GM12878 (cell line): Measurements from ENCODE around the gene BAG1. TPM values are rescaled to one million over a fixed set of nuclear protein-coding genes. Genes with fewer than 3 reads are reported as not detected.

Experiments
- BMI1 ChIP-seq: fragments of 450-650 bp; IDR thresholded peaks from 2 replicates; pipeline ENCODE4 v1.6.1; 2016; ENCODE audit warnings: mild to moderate bottlenecking, moderate library complexity, borderline replicate concordance
- FOXM1 ChIP-seq: IDR thresholded peaks from 2 replicates; pipeline ENCODE4 v1.6.1; 2012; ENCODE audit warnings: low read depth, mild to moderate bottlenecking, inconsistent platforms, low read length, moderate library complexity
- KLF5 ChIP-seq: fragments of 450-650 bp; IDR thresholded peaks from 2 replicates; pipeline ENCODE4 v1.6.1; 2014; ENCODE audit warnings: mild to moderate bottlenecking; ENCODE audit not compliant: partially characterized antibody
- MEF2A ChIP-seq: IDR thresholded peaks from 2 replicates; pipeline ENCODE4 v1.6.1; 2011; ENCODE audit warnings: low read depth, mild to moderate bottlenecking, low read length, moderate library complexity; ENCODE audit not compliant: insufficient read depth
- NKRF ChIP-seq: fragments of 450-650 bp; conservative IDR thresholded peaks from 2 replicates; pipeline ENCODE4 v1.6.1; 2017; ENCODE audit warnings: mild to moderate bottlenecking, moderate library complexity
- NRF1 ChIP-seq: conservative IDR thresholded peaks from 2 replicates; pipeline ENCODE4 v1.6.1; 2011; ENCODE audit warnings: mild to moderate bottlenecking, low read depth, low read length, improper control_type of control experiment
- RCOR1 ChIP-seq: conservative IDR thresholded peaks from 2 replicates; pipeline ENCODE4 v1.6.1; 2012; ENCODE audit warnings: low read depth, low read length, improper control_type of control experiment
- RELA ChIP-seq: fragments of 450-650 bp; IDR thresholded peaks from 2 replicates; pipeline ENCODE4 v1.8.0; 2014; ENCODE audit warnings: borderline replicate concordance; ENCODE audit not compliant: partially characterized antibody
- SMC3 ChIP-seq: IDR thresholded peaks from 2 replicates; pipeline ENCODE4 v1.6.1; 2011; ENCODE audit warnings: low read length, improper control_type of control experiment, borderline replicate concordance
- polyA plus RNA-seq, 11 experiments: library from polyadenylated mRNA; depleted of rRNA in 4 of 11; unstranded in 6 of 11; stranded (reverse) in 5 of 11; fragments of >200 nt; fragmentation: Nextera tagmentation in 4 of 11; fragmentation: Illumina TruSeq in 1 of 11; extraction: Ambion mirVana in 4 of 11; extraction: Trizol in 1 of 11; gene quantifications; 1 replicate in 1 of 11; 2 replicates in 10 of 11; pipeline versions ENCODE4 v1.2.1 to v1.2.3, GENCODE V29; 2011 to 2016; ENCODE audit warnings: inconsistent platforms in 2 of 11, missing spikeins in 2 of 11, low read depth in 1 of 11
- total RNA-seq, 4 experiments: library from RNA; depleted of rRNA in 3 of 4; stranded (reverse); fragments of >200 nt in 3 of 4; fragmentation: Illumina TruSeq in 1 of 4; extraction: Trizol in 1 of 4; gene quantifications; 2 replicates each; pipeline versions ENCODE4 v1.2.1 to v1.2.3, GENCODE V29; 2013 to 2021
- TF ChIP-seq, protein P1 (sequence below), 3 experiments: IDR thresholded peaks in 2 of 3; conservative IDR thresholded peaks in 1 of 3; 2 replicates each; pipeline ENCODE4 v1.5.1; 2011; ENCODE audit warnings: low read depth in 3 of 3, low read length in 3 of 3, mild to moderate bottlenecking in 3 of 3, control low read depth in 2 of 3, moderate library complexity in 2 of 3, inconsistent platforms in 1 of 3, mixed read lengths in 1 of 3; ENCODE audit not compliant: control insufficient read depth in 2 of 3, insufficient read depth in 1 of 3; ENCODE audit errors: extremely low read depth in 1 of 3
- TF ChIP-seq, protein P2 (sequence below): IDR thresholded peaks from 2 replicates; pipeline ENCODE4 v1.6.1; 2012; ENCODE audit warnings: low read depth, low read length, improper control_type of control experiment

Gene BAG1
- total and polyA plus RNA-seq, 10 of the 15 experiments (the other 5 are each of a cell fraction or from before 2014, with no cell fraction given) = 11.6 to 135 (median 68.9) TPM

GRCh38 chr9:33223696-33224095, 40.8 kb downstream of the BAG1 start (continued):
- no peak for TF ChIP-seq NKRF
- TF ChIP-seq NRF1 = no peak
- TF ChIP-seq, protein P1, sequence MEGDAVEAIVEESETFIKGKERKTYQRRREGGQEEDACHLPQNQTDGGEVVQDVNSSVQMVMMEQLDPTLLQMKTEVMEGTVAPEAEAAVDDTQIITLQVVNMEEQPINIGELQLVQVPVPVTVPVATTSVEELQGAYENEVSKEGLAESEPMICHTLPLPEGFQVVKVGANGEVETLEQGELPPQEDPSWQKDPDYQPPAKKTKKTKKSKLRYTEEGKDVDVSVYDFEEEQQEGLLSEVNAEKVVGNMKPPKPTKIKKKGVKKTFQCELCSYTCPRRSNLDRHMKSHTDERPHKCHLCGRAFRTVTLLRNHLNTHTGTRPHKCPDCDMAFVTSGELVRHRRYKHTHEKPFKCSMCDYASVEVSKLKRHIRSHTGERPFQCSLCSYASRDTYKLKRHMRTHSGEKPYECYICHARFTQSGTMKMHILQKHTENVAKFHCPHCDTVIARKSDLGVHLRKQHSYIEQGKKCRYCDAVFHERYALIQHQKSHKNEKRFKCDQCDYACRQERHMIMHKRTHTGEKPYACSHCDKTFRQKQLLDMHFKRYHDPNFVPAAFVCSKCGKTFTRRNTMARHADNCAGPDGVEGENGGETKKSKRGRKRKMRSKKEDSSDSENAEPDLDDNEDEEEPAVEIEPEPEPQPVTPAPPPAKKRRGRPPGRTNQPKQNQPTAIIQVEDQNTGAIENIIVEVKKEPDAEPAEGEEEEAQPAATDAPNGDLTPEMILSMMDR (IDR thresholded peaks at IDR 0.05 in 2 of 3, conservative IDR thresholded peaks at IDR 0.05 in 1 of 3; ENCODE audit: control insufficient read depth in 2 of 3, extremely low read depth in 1 of 3, insufficient read depth in 1 of 3, low read depth in 3 of 3, low read length in 3 of 3) = peak; percentile 30 to 41 (median 32); a peak in 4 of 6 replicates
- peak; percentile 35; the same call in 1 of the 2 replicates for TF ChIP-seq SMC3
- no peak for TF ChIP-seq BMI1
- no peak for TF ChIP-seq MEF2A
- no peak for TF ChIP-seq KLF5
- TF ChIP-seq, protein P2, sequence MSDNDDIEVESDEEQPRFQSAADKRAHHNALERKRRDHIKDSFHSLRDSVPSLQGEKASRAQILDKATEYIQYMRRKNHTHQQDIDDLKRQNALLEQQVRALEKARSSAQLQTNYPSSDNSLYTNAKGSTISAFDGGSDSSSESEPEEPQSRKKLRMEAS = no peak
- no peak for TF ChIP-seq FOXM1
- no peak for TF ChIP-seq RCOR1
- no peak for TF ChIP-seq RELA
